GM18499 (cell line): ENCODE results near the gene RPS6KA5.
A peak's percentile ranks its signal among the peaks of the same experiment; 100 is the strongest.

Source experiments
- ATAC-seq: cut with Tn5 transposase; IDR thresholded peaks from one replicate; pipeline ENCODE4 v1.9.1; 2021; ENCODE audit warnings: moderate number of reproducible peaks; ENCODE audit not compliant: insufficient read depth, unreplicated experiment

Gene RPS6KA5

DNA sequence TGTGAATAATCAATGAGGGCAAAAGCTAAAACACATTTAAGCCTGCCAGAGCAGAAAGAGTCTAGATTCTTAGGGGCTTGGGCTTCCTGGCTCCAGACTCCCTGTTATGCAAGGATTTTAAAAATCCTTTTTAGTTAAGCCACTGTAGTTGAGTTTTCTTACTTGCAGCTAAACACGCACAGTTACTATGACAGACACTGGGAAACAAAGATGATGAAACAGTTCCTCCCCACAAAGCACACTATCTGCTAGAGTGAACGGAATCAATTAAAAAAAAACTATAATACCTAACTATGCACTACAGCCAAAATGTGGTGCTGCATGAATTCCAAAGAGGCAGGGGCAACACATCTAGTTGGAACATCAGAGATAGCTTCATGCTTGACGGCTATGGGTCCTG, 28.2 kb downstream of the RPS6KA5 start:
- no peak for ATAC-seq

DNA sequence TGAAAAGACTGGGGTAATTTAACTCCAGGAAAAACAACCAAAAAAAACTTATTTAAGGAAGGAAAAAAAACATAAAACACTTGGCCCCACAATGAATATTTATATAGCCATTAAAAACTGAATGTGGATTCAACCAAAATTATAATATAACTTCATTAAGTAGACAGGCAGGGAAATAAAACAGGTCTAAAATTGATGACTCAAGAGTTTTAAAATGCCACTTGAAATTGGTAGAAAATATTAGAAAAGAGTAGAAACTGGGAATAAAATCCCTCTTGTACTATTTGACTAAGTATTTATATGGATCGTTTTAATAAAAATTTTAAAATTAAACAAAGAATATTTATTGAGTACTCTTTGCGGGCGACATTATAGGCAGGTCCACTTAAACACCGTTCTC, 28.8 kb downstream of the RPS6KA5 start:
- ATAC-seq = no peak

- ATAC-seq = no peak
These were observed 30.8 kb downstream of the RPS6KA5 start for GRCh38 chr14:91029456-91030217.

GRCh38 chr14:91027561-91027960, 32.9 kb downstream of the RPS6KA5 start:
- ATAC-seq = no peak

DNA sequence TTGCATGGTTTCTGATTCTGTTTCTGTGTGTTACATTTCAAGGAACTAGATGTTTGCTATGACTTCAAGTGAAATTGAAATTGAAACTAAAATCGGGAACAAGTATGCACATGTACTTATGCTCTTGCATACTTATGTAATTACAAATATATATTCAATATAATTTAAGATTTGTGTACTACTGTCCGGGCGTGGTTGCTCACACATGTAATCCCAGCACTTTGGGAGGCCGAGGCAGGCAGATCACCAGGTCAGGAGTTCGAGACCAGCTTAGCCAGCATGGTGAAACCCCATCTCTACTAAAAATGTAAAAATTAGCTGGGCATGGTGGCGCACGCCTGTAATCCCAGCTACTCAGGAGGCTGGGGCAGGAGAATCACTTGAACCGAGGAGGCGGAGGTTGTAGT, 37.8 kb downstream of the RPS6KA5 start:
- ATAC-seq = peak; percentile 66

- ATAC-seq = peak; percentile 32
These were observed 38.3 kb downstream of the RPS6KA5 start for GRCh38 chr14:91021991-91022621.

GRCh38 chr14:91021115-91021514, 39.3 kb downstream of the RPS6KA5 start:
- no peak for ATAC-seq

GRCh38 chr14:91019673-91020072, 40.8 kb downstream of the RPS6KA5 start:
- ATAC-seq = no peak

DNA sequence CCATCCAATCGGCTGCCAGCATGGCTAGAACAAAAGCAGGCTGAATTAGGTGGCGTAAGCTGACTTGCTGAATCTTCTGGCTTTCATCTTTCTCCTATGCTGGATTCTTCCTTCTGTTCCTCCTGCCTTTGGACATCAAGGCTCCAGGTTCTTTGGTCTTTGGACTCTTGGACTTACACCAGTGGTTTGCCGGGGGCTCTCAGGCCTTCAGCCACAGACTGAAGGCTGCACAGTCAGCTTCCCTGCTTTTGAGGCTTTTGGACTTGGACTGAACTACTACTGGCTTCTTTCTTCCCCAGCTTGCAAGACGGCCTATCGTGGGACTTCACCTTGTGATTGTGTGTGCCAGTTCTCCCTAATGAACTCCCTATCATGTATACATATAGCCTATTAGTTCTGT, 42.0 kb downstream of the RPS6KA5 start:
- ATAC-seq = no peak

- no peak for ATAC-seq
These were observed 43.5 kb downstream of the RPS6KA5 start for GRCh38 chr14:91016800-91017410.

DNA sequence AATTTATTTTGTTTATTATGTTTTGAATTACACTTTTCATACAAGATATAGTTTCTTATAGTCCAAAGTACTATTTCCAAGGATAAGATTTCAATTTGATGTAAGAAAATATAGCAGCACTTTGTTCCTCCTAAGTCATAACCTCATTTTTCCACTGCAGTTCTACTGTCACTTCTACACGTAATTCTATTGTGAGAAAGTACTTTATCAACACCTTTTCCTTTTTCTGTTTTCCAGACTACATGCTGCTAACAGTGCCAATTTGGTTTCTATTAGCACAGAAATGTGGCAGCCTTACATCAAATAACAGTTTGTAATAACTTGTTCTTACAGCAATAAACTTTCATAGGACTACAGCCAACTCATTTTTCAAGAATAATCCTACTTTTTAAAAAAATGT, 45.0 kb downstream of the RPS6KA5 start:
- ATAC-seq = no peak

- ATAC-seq = no peak
These were observed 48.4 kb downstream of the RPS6KA5 start for GRCh38 chr14:91012045-91012444.

- ATAC-seq = no peak
These were observed 50.3 kb downstream of the RPS6KA5 start for GRCh38 chr14:91010153-91010533.

- ATAC-seq = peak; percentile 91
These were observed 50.8 kb downstream of the RPS6KA5 start for GRCh38 chr14:91009501-91010152.

DNA sequence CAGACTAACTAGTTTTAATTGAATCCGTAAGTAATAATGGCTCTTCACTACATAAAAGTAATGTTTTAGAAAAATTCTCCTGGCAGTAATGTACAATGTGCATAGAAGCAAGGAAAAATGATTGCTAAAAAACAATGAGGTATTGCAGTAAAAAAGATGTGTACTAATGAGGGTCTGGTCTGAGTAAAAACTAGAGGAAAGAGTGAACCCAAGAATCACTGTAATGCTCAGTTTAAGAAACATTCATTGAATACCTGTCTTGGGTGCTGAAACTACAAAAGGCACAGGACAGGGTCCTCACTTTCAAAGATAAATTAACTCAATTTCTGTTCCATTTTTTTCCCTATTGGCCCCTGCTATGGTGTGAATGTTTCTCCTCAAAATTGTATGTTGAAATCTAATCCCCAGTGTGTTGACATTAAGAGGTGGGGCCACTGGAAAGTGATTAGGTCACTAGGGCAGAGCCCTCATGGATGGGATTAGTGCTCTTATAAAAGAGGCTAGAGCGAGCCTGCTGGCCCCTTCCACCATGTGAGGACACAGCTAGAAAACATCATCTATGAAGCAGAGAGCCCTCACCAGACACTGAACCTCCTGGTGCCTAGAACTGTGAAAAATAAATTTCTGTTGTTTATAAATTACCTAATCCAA, 51.6 kb downstream of the RPS6KA5 start:
- no peak for ATAC-seq

- no peak for ATAC-seq
These were observed 54.7 kb downstream of the RPS6KA5 start for GRCh38 chr14:91005716-91006115.

DNA sequence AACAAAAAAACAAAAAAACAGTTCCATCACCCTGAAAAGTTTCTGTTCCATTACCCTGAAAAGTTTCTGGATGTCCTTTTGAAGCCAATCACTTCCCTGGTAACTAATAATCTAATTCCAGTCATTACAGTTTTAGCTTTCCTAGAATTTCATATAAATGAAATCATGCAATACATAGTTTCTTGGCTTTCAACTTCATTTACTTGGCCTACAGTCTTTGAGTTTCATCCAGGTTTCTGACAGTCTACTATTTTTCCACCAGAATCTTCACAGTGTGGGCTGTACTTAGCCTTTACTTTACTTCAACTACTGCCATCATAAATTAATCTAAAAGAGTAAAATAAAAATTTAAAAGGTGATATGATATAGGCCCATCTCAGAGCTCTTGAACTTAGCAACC, 55.5 kb downstream of the RPS6KA5 start:
- ATAC-seq = no peak

GRCh38 chr14:90999299-90999698, 61.1 kb downstream of the RPS6KA5 start:
- no peak for ATAC-seq

- no peak for ATAC-seq
These were observed 63.5 kb downstream of the RPS6KA5 start for GRCh38 chr14:90996967-90997366.

- no peak for ATAC-seq
These were observed 64.7 kb downstream of the RPS6KA5 start for GRCh38 chr14:90995785-90996184.

- no peak for ATAC-seq
These were observed 66.6 kb downstream of the RPS6KA5 start for GRCh38 chr14:90993792-90994191.
